Hippocampal formation (tissue), 2 donors: ENCODE measurements around the gene LRRC59.
A peak's percentile ranks its signal among the peaks of the same experiment; 100 is the strongest.

Experiments
- DNase-seq, 2 donors: peaks; one replicate each; lab custom pipeline; 2025; lab: John Stamatoyannopoulos, UW

Gene LRRC59

GRCh38 chr17:50386510-50386909, 10.8 kb downstream of the LRRC59 start:
- DNase-seq = no peak

- DNase-seq = no peak
Measured at GRCh38 chr17:50382931-50383330, 14.4 kb downstream of the LRRC59 start.

- DNase-seq = no peak
Measured at GRCh38 chr17:50381920-50382319, 15.4 kb downstream of the LRRC59 start.

GRCh38 chr17:50381260-50381815, 16.0 kb downstream of the LRRC59 start:
- DNase-seq = no peak

GRCh38 chr17:50380369-50381259, 16.7 kb downstream of the LRRC59 start:
- no peak for DNase-seq

- DNase-seq = no peak
Measured at GRCh38 chr17:50379351-50380132, 17.8 kb downstream of the LRRC59 start.

- no peak for DNase-seq
Measured at GRCh38 chr17:50375858-50376538, 21.3 kb downstream of the LRRC59 start.

GRCh38 chr17:50373705-50374104, 23.6 kb downstream of the LRRC59 start:
- no peak for DNase-seq

- DNase-seq = peak; percentile 82 to 90
Measured at GRCh38 chr17:50372758-50373556, 24.4 kb downstream of the LRRC59 start, which contains the start of the genes EME1 and MRPL27. TSS of gene EME1 (plus strand) at chr17:50373229. CDS start at chr17:50375209, 1,980 bp downstream. TSS of gene MRPL27 (minus strand) at chr17:50373184. CDS start at chr17:50373170, 14 bp downstream.

GRCh38 chr17:50372222-50372757, 25.0 kb downstream of the LRRC59 start:
- DNase-seq = no peak

- DNase-seq = no peak
Measured at GRCh38 chr17:50371526-50371925, 25.8 kb downstream of the LRRC59 start.

- no peak for DNase-seq
Measured at GRCh38 chr17:50370052-50370451, 27.3 kb downstream of the LRRC59 start.

GRCh38 chr17:50367401-50367800, 29.9 kb downstream of the LRRC59 start:
- no peak for DNase-seq

- DNase-seq = no peak
Measured at GRCh38 chr17:50365649-50366393, 31.5 kb downstream of the LRRC59 start.

- no peak for DNase-seq
Measured at GRCh38 chr17:50365165-50365564, 32.2 kb downstream of the LRRC59 start.

GRCh38 chr17:50364715-50365114, 32.6 kb downstream of the LRRC59 start:
- DNase-seq = no peak

- no peak for DNase-seq
Measured at GRCh38 chr17:50364061-50364458, 33.3 kb downstream of the LRRC59 start.

- DNase-seq = peak; percentile 73 to 75
Measured at GRCh38 chr17:50363217-50364060, 33.9 kb downstream of the LRRC59 start.

GRCh38 chr17:50362661-50363060, 34.7 kb downstream of the LRRC59 start:
- no peak for DNase-seq
